ENCODE results near the gene KIRREL3.
A peak's percentile ranks its signal among the peaks of the same experiment; 100 is the strongest.

The KIRREL3 gene

DNA sequence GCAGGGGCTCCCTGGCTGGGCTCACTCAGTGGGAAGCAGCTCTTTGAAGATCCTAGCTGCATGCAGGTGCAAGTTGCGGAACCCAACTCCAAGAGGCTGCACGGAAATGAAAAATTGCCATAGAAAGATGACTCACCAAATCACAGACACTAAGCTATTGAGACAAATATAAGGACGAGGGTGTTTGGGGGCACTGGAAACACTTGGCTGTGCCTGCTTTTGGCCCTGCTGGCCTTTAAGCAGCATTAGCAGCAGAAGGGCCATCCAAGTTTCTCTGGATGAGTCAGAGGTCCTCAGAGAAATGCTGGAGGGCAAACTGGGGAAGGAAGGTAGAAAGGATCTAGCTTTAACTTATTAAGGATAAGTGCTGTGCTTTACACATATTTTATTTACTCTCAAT lies 282.3 kb downstream of the KIRREL3 start:
- TF ChIP-seq, protein P1, sequence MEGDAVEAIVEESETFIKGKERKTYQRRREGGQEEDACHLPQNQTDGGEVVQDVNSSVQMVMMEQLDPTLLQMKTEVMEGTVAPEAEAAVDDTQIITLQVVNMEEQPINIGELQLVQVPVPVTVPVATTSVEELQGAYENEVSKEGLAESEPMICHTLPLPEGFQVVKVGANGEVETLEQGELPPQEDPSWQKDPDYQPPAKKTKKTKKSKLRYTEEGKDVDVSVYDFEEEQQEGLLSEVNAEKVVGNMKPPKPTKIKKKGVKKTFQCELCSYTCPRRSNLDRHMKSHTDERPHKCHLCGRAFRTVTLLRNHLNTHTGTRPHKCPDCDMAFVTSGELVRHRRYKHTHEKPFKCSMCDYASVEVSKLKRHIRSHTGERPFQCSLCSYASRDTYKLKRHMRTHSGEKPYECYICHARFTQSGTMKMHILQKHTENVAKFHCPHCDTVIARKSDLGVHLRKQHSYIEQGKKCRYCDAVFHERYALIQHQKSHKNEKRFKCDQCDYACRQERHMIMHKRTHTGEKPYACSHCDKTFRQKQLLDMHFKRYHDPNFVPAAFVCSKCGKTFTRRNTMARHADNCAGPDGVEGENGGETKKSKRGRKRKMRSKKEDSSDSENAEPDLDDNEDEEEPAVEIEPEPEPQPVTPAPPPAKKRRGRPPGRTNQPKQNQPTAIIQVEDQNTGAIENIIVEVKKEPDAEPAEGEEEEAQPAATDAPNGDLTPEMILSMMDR (IDR thresholded peaks at IDR 0.05; ENCODE audit: borderline replicate concordance, insufficient read depth, low read depth, low read length): no peak
- H3K4me3 ChIP-seq (ENCODE audit: low read depth, low read length): no peak overlapping the region

DNA sequence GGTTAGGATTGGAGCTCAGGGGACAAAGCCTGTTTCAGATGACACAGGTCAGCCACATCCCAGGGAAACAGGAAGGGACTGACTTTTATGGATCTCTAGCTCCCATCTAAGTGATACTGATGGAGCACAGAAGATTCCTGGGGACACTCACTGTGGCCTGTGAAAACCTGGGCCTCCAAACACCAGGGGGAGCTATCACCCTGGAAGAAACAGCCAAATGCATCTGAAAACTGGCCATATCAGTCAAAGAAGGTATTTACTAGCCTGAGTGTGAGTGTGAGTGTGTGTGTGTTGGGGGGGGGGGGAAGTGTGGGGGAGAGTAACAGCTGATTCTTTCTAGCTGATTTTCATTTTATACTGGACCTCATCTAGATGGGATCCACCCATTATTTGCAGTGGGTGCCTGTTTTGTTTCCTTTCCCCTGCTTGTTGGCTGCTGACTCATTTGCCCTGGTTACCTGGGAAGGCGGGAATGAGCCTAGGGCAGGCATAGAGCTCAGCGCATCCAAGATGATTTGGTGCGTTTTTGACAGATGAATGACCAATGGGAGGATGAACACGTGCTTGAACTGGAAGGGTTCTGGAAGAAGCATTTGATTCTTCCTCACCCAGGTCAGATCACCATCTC lies 284.0 kb downstream of the KIRREL3 start:
- TF ChIP-seq, protein P1 (IDR thresholded peaks at IDR 0.05; ENCODE audit: borderline replicate concordance, insufficient read depth, low read depth, low read length): peak; percentile 73
- H3K4me3 ChIP-seq (ENCODE audit: low read depth, low read length): no peak overlapping the region

DNA sequence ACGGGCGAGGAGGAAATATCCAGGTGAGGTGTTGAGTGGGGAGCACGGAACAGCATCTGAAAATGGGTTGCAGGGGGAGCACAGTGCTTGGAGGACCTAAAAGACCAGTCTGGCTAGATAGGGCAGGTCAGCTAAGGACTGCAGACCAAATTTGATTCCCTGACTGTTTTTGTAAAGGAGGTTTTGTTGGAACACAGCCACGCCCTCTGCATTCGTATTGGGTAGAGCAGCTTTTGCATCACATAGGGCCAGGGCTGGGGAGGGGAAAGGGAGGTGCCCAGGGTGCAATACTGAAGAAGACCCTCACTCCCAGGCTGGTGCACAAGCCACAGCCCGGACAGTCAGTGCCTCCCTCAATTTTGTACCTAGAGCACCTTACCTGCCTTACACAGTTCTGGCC lies 286.8 kb downstream of the KIRREL3 start:
- TF ChIP-seq, protein P1 (IDR thresholded peaks at IDR 0.05; ENCODE audit: borderline replicate concordance, insufficient read depth, low read depth, low read length): no peak
- H3K4me3 ChIP-seq (ENCODE audit: low read depth, low read length): no peak overlapping the region

DNA sequence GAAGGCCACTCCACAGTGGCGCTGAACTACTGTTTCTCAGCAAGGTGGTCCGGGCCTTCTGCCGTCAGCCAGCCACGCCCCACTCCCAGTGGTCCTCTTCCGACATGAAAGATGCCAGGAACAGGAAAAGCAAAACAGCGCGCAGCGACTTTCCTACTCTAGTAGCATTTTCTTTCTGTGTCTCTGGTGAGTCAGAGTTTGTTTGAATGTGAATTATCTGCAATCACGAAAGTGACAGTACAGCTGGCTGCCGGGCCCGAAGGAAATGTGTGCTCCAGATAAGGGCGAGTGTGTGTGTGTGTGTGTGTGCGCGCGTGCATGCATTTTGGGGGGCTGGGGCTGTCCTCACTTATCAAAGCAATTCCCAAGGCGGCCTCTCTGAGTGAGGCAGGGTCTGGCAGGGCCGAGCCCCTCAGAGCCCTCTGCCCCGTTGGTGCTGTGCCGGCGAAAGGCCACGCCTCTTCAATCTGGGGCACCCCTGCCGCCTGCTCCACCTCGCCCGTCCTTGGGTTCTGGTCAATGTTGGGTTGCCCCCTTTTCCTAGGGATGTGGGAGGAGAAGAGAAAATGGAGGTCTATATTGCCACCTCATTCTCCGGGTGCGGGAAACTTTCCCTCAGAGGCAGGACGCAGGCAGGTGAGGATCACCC lies 288.5 kb downstream of the KIRREL3 start:
- no peak overlapping the region for H3K4me3 ChIP-seq (ENCODE audit: low read depth, low read length)
- TF ChIP-seq, protein P1 (IDR thresholded peaks at IDR 0.05; ENCODE audit: borderline replicate concordance, insufficient read depth, low read depth, low read length): no peak

DNA sequence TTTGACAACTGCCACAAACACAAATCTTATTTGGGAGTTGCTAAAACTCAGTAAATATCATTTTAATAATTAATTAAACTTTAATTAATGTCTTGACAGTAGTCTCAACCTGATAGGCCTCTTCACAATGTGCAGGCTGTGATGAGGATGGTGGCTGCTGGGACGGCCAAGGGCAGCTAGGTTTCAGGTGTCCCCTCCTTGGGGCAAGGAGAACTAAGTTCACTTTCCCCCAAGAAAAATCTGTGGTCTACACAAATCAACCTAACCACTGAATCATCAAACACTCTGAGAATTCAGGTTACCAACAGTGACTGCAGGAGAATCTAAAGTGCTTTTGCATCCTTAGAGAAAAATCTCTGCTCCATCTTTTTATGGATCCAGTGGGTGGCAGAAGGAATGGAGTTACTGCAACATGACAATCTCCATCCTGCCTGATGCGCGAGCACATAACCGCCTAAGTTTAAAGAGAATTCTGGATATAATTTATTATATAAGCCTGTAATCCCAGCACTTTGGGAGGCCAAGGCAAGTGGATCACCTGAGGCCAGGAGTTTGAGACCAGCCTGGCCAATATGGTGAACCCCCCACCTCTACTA lies 289.7 kb downstream of the KIRREL3 start:
- no peak overlapping the region for H3K4me3 ChIP-seq (ENCODE audit: low read depth, low read length)
- TF ChIP-seq, protein P1 (IDR thresholded peaks at IDR 0.05; ENCODE audit: borderline replicate concordance, insufficient read depth, low read depth, low read length): no peak

DNA sequence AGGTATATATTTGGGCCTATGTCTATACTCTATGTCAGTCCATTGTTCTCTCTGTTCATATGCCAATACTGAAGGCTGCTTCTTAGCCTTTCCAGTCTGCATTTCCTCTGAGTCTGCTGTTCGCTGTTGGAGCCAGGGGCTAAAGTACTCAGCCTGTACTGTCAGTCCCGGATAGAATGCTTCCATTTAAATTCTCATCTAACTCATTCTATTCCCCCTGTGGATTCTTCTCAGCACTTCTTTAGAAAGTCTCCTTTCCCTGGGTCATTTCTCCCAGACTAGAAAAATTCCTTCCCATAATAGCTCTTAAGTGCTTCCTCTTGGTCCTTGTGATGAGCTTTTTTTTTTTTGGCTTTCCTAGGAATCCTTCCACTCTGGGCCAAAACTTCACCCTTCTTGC lies 293.1 kb downstream of the KIRREL3 start:
- TF ChIP-seq, protein P1 (IDR thresholded peaks at IDR 0.05; ENCODE audit: borderline replicate concordance, insufficient read depth, low read depth, low read length): no peak
- no peak overlapping the region for H3K4me3 ChIP-seq (ENCODE audit: low read depth, low read length)

DNA sequence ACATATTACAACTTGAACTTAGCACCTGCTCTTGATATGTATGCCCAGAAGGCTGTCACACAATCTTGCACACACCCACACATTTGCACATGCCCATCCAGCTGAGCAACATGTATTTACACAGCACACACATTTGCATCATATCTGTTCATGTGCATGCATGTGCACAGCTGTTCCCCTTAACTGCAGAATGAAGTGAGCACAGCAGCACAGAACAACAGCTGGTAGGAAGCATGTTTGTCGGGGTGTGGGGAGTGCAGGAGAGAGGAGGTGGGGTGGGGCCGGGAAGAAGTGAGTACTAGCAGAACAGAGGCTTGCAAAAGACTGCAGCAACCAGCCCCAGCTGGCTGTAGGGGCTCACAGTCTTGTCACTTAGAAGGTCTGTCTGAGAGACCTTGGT lies 296.5 kb downstream of the KIRREL3 start:
- TF ChIP-seq, protein P1 (IDR thresholded peaks at IDR 0.05; ENCODE audit: borderline replicate concordance, insufficient read depth, low read depth, low read length): no peak
- H3K4me3 ChIP-seq (ENCODE audit: low read depth, low read length): no peak overlapping the region

Data from GM12875 (cell line).